OCI-LY1 (cell line): ENCODE results near the gene TRPM1.

Experiments
- H2AFZ ChIP-seq: fragments of 200-600 bp; sonication (generic), shearing (Covaris generic); 2 replicates; pipeline ENCODE4 v1.6.0; 2014; ENCODE audit warnings: antibody characterized with exemption, mild to moderate bottlenecking, low read length
- H3F3A ChIP-seq: fragments of 200-600 bp; sonication (generic), shearing (Covaris generic); 2 replicates; pipeline ENCODE4 v1.6.0; 2014; ENCODE audit warnings: mild to moderate bottlenecking, antibody characterized with exemption, low read length, moderate library complexity; ENCODE audit not compliant: insufficient read depth
- H3K27ac ChIP-seq: fragments of 200-600 bp; sonication (generic); 2 replicates; pipeline ENCODE4 v1.5.1; 2014; ENCODE audit warnings: low read length, mixed run types, mild to moderate bottlenecking, low read depth; ENCODE audit not compliant: poor library complexity, severe bottlenecking
- H3K27me3 ChIP-seq: fragments of 200-600 bp; sonication (generic); 2 replicates; pipeline ENCODE4 v1.6.0; 2014; ENCODE audit warnings: antibody characterized with exemption, mild to moderate bottlenecking, low read length, moderate library complexity; ENCODE audit not compliant: insufficient read depth
- H3K36me3 ChIP-seq: fragments of 200-600 bp; sonication (generic); 2 replicates; pipeline ENCODE4 v1.6.1; 2014; ENCODE audit warnings: mild to moderate bottlenecking, antibody characterized with exemption, low read length, moderate library complexity, mixed read lengths; ENCODE audit not compliant: insufficient read depth
- H3K4me1 ChIP-seq: fragments of 200-600 bp; sonication (generic); 2 replicates; pipeline ENCODE4 v1.5.1; 2014; ENCODE audit warnings: mild to moderate bottlenecking, low read length, moderate library complexity; ENCODE audit not compliant: insufficient read depth, severe bottlenecking
- H3K4me2 ChIP-seq: fragments of 200-600 bp; sonication (generic), shearing (Covaris generic); 2 replicates; pipeline ENCODE4 v1.6.1; 2014; ENCODE audit warnings: low read length
- H3K4me3 ChIP-seq: fragments of 200-600 bp; sonication (generic); 2 replicates; pipeline ENCODE4 v1.5.1; 2014; ENCODE audit warnings: low read length, low read depth, mild to moderate bottlenecking, mixed read lengths; ENCODE audit not compliant: poor library complexity, severe bottlenecking
- H3K79me2 ChIP-seq: fragments of 200-600 bp; shearing (Covaris generic); 2 replicates; pipeline ENCODE4 v1.6.1; 2016; ENCODE audit warnings: mixed run types, low read length, mixed read lengths; ENCODE audit not compliant: insufficient read depth
- H3K9ac ChIP-seq: fragments of 200-600 bp; sonication (generic), shearing (Covaris generic); 2 replicates; pipeline ENCODE4 v1.6.1; 2014; ENCODE audit warnings: mild to moderate bottlenecking, low read length, mixed read lengths
- H3K9me2 ChIP-seq: fragments of 200-600 bp; sonication (generic), shearing (Covaris generic); 2 replicates; pipeline ENCODE4 v1.6.1; 2014; ENCODE audit warnings: low read depth, mild to moderate bottlenecking, low read length, mixed read lengths
- H3K9me3 ChIP-seq: fragments of 200-600 bp; shearing (Covaris generic); 2 replicates; pipeline ENCODE4 v1.6.1; 2014; ENCODE audit warnings: low read length, mixed read lengths
- H4K20me1 ChIP-seq: fragments of 200-600 bp; sonication (generic), shearing (Covaris generic); 2 replicates; pipeline ENCODE4 v1.6.0; 2016; ENCODE audit warnings: mild to moderate bottlenecking, low read length; ENCODE audit not compliant: insufficient read depth
- EZH2 ChIP-seq: fragments of 200-600 bp; sonication (generic), shearing (Covaris generic); IDR thresholded peaks from 2 replicates; pipeline ENCODE4 v1.8.0; 2017; ENCODE audit warnings: borderline replicate concordance, mixed run types, mild to moderate bottlenecking, antibody characterized with exemption, low read length, moderate library complexity, mixed read lengths
- TF ChIP-seq, protein P1 (sequence below): fragments of 200-600 bp; sonication (generic), shearing (Covaris generic); IDR thresholded peaks from 2 replicates; pipeline ENCODE4 v1.5.1; 2017; ENCODE audit warnings: mild to moderate bottlenecking, antibody characterized with exemption, low read length, moderate library complexity, mixed read lengths

The TRPM1 gene

DNA sequence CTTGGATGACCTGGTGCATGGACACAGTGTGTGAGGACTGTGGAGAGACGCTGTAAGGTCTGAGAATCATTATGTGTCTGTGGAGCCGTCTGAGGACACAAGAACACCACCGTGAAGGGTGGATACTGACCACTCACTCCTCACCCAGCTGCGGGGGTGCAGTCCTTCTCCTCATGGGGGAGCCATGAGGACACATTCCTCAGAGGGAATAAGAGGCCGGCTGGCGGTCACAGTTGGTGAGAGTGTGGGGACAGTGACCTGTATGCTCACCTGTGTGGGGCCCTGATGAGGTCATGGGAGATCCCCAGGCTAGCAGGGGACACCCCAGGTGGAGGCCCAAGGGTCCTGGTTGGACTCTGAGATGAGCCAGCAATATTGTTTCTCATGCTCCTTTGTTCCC lies 2.5 kb upstream of the TRPM1 start:
- Histone ChIP-seq H3F3A (no peaks in the 10 kb centered on the region), H3K9me3 (no peaks in the 10 kb centered on the region), H4K20me1 (no peaks in the 10 kb centered on the region), H3K27me3 (peaks cover 6% of the 10 kb centered on the region; the same call in 1 of the 2 replicates), H3K9ac (no peak overlapping the region), H3K79me2 (no peaks in the 10 kb centered on the region), H2AFZ (no peak overlapping the region), H3K9me2 (no peaks in the 10 kb centered on the region), H3K27ac (no peak overlapping the region), H3K4me2 (no peak overlapping the region), H3K4me1 (no peaks in the 10 kb centered on the region), H3K36me3 (no peaks in the 10 kb centered on the region), H3K4me3 (no peak overlapping the region)
- no peak for TF ChIP-seq EZH2
- TF ChIP-seq, protein P1, sequence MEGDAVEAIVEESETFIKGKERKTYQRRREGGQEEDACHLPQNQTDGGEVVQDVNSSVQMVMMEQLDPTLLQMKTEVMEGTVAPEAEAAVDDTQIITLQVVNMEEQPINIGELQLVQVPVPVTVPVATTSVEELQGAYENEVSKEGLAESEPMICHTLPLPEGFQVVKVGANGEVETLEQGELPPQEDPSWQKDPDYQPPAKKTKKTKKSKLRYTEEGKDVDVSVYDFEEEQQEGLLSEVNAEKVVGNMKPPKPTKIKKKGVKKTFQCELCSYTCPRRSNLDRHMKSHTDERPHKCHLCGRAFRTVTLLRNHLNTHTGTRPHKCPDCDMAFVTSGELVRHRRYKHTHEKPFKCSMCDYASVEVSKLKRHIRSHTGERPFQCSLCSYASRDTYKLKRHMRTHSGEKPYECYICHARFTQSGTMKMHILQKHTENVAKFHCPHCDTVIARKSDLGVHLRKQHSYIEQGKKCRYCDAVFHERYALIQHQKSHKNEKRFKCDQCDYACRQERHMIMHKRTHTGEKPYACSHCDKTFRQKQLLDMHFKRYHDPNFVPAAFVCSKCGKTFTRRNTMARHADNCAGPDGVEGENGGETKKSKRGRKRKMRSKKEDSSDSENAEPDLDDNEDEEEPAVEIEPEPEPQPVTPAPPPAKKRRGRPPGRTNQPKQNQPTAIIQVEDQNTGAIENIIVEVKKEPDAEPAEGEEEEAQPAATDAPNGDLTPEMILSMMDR: no peak

DNA sequence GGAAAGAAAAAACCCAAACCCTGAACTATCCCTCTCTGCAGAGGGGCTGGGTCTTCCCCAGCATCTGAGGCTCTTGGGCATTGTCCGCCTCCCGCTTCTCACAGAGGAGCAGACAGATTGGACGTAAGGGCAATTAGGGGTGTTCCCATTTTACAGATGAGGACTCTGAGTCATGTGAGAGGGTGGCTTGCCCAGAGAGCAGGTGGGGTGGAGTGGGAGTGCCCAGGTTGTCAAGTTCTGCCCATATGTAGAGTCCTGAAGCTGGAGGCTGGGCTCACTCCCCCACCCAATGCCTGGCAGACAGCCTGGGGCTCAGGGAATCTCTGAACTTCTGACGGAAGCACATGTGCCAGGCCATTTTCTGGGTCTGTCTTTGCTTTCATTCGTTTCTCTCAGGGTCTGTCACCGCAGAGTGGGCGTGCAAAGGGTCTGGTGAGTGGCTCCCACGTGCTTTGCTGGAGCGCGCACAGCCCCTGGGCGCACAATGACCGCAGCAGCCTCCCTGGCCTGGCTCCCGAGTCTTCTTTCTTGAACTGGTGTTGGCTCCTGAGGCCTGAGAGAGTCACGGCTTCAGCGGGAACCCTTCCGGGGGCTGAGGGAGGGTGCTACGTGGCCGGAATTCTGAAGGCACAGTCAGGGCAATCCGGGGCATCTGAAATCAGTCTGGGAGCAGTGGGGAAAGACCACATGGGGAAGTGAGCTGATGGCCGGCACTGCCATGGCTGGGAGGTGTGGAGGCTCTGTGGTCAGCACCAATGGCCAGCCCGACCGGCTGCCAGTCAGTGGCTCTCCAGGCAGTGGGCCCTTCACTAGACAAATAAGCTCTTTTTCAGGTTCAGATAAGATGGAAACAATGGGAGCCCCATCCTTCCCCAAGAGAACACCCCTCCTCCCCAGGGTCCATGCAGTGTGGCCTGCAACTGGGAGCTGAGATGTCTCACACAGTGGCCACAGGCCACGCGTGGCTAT lies 1.1 kb upstream of the TRPM1 start:
- Histone ChIP-seq H3K36me3 (no peaks in the 10 kb centered on the region), H3K79me2 (no peaks in the 10 kb centered on the region), H3K4me3 (no peak overlapping the region), H3K4me2 (no peak overlapping the region), H3K4me1 (no peaks in the 10 kb centered on the region), H3K9ac (no peak overlapping the region), H2AFZ (no peak overlapping the region), H3K9me2 (no peaks in the 10 kb centered on the region), H3K27ac (no peak overlapping the region), H3K27me3 (peaks cover 6% of the 10 kb centered on the region; the same call in 1 of the 2 replicates), H3F3A (no peaks in the 10 kb centered on the region), H4K20me1 (no peaks in the 10 kb centered on the region), H3K9me3 (no peaks in the 10 kb centered on the region)
- no peak for TF ChIP-seq EZH2
- TF ChIP-seq, protein P1: no peak

DNA sequence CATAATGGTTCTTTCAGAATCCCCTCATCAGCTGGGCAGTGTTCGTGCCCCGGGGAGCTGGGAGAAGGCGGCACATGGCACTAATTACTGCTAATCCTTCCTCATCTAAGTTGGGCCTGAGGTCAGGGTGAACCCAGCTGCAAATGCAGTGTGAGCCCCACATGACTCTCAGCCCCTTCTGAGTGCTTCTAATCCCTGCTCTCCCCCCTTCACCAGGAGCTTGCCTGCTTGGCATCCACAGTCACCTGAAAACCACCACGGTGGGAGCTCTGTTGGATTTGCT lies 455 bp upstream of the TRPM1 start:
- Histone ChIP-seq H3F3A (no peaks in the 10 kb centered on the region), H2AFZ (no peak overlapping the region), H4K20me1 (no peaks in the 10 kb centered on the region), H3K4me3 (no peak overlapping the region), H3K9me3 (no peaks in the 10 kb centered on the region), H3K79me2 (no peaks in the 10 kb centered on the region), H3K4me1 (no peaks in the 10 kb centered on the region), H3K27ac (no peak overlapping the region), H3K9ac (no peak overlapping the region), H3K27me3 (peaks cover 6% of the 10 kb centered on the region; the same call in 1 of the 2 replicates), H3K36me3 (no peaks in the 10 kb centered on the region), H3K4me2 (no peak overlapping the region), H3K9me2 (no peaks in the 10 kb centered on the region)
- TF ChIP-seq, protein P1: no peak
- no peak for TF ChIP-seq EZH2
